K562 (cell line): ENCODE data around the gene GALNT7. TPM values are rescaled to one million over a fixed set of nuclear protein-coding genes. Genes with fewer than 3 reads are reported as not detected.

Source experiments
- ATAC-seq: fragments of 200-7000 bp; cut with Tn5 transposase; 3 replicates; pipeline ENCODE4 v1.9.1; 2020; ENCODE audit warnings: moderate library complexity
- BruUV-seq: library from RNA; stranded (reverse); fragments of 400-500 nt; replicated peaks from 2 replicates; lab custom pipeline; 2021; lab: Mats Ljungman, UMichigan
- CTCF ChIA-PET: fragments of 300-600 bp; formaldehyde crosslinking; extraction: SDS; loops from one replicate; lab custom pipeline; 2021; ENCODE audit warnings: low intra/inter-chr PET ratio; lab: Yijun Ruan, JAX
- POLR2A ChIA-PET: fragments of 300-600, 350-650 bp; sonication (Branson Sonifier 250); formaldehyde crosslinking; extraction: SDS; loops from one replicate; lab custom pipeline; 2021; ENCODE audit warnings: antibody characterized with exemption, inconsistent platforms; lab: Yijun Ruan, JAX
- DNase-seq, 4 experiments: peaks; one replicate each; pipeline versions ENCODE4 v3.0.0 to v3.0.0-alpha.2; 2011 to 2018; ENCODE audit warnings: low spot score in 3 of 4, mixed read lengths in 3 of 4; ENCODE audit errors: extremely low read depth in 1 of 4
- FAIRE-seq: peaks from 2 replicates; lab custom pipeline; 2011; peaks lifted over from hg19 to GRCh38; lab: Jason Lieb, UNC
- H2AFZ ChIP-seq: 2 replicates; pipeline ENCODE4 v1.6.0; 2011; ENCODE audit warnings: low read depth, low read length, control low read depth, inconsistent platforms
- H3K27ac ChIP-seq: fragments of 200-600 bp; 3 replicates; pipeline ENCODE4 v1.8.0; 2011; ENCODE audit warnings: low read depth, mild to moderate bottlenecking, control low read depth, inconsistent platforms, low read length, moderate library complexity, mixed read lengths; ENCODE audit errors: extremely low read depth
- H3K27me3 ChIP-seq, 2 experiments: fragments of 300-600 bp in 1 of 2; 2 replicates in 1 of 2; 3 replicates in 1 of 2; pipeline versions ENCODE4 v1.6.0 to v1.8.0; 2011; ENCODE audit warnings: inconsistent platforms in 2 of 2, low read length in 2 of 2, mild to moderate bottlenecking in 1 of 2, mixed read lengths in 1 of 2, moderate library complexity in 1 of 2; ENCODE audit not compliant: control insufficient read depth in 2 of 2, insufficient read depth in 2 of 2
- H3K36me3 ChIP-seq: fragments of 300-600 bp; 3 replicates; pipeline ENCODE4 v1.8.0; 2011; ENCODE audit warnings: mild to moderate bottlenecking, low read length, inconsistent platforms; ENCODE audit not compliant: control insufficient read depth, insufficient read depth
- H3K4me1 ChIP-seq, 2 experiments: fragments of 200-600 bp in 1 of 2; replicated peaks in 1 of 2; 2 replicates in 1 of 2; 3 replicates in 1 of 2; pipeline versions ENCODE4 v1.5.1 to v1.8.0; 2011; ENCODE audit warnings: inconsistent platforms in 2 of 2, low read length in 2 of 2, mild to moderate bottlenecking in 1 of 2, mixed read lengths in 1 of 2, moderate library complexity in 1 of 2; ENCODE audit not compliant: control insufficient read depth in 2 of 2, insufficient read depth in 2 of 2
- H3K4me2 ChIP-seq: 2 replicates; pipeline ENCODE4 v1.6.1; 2011; ENCODE audit warnings: low read length, control low read depth, inconsistent platforms, mixed read lengths; ENCODE audit not compliant: insufficient read depth
- H3K4me3 ChIP-seq: fragments of 200-600 bp; sonication (generic), shearing (Covaris generic); 2 replicates; pipeline ENCODE4 v1.5.1; 2016; ENCODE audit warnings: control low read depth, inconsistent platforms
- H3K79me2 ChIP-seq: fragments of 200-600 bp; 3 replicates; pipeline ENCODE4 v1.8.0; 2011; ENCODE audit warnings: low read length, inconsistent platforms; ENCODE audit not compliant: control insufficient read depth, insufficient read depth
- H3K9ac ChIP-seq, 2 experiments: 2 replicates each; pipeline versions ENCODE4 v1.6.0 to v1.6.1; 2011; ENCODE audit warnings: low read depth in 2 of 2, low read length in 2 of 2, control low read depth in 1 of 2, inconsistent platforms in 1 of 2, mild to moderate bottlenecking in 1 of 2, mixed read lengths in 1 of 2; ENCODE audit not compliant: insufficient read depth in 1 of 2
- H3K9me1 ChIP-seq: one replicate; pipeline ENCODE4 v1.6.0; 2011; ENCODE audit warnings: inconsistent platforms, mild to moderate bottlenecking, low read length, moderate library complexity; ENCODE audit not compliant: control insufficient read depth, insufficient read depth
- H3K9me3 ChIP-seq: replicated peaks from 2 replicates; pipeline ENCODE4 v1.5.1; 2011; ENCODE audit warnings: low read depth, low read length, inconsistent platforms; ENCODE audit not compliant: control insufficient read depth, insufficient read depth
- H4K20me1 ChIP-seq: replicated peaks from 2 replicates; pipeline ENCODE4 v1.6.1; 2011; ENCODE audit warnings: low read length, inconsistent platforms, mixed read lengths; ENCODE audit not compliant: control insufficient read depth, insufficient read depth
- BCOR ChIP-seq: fragments of 450-650 bp; IDR thresholded peaks from 2 replicates; pipeline ENCODE4 v1.6.1; 2016
- CEBPG ChIP-seq, 3 experiments: fragments of 200-800 bp in 1 of 3; sonication (Bioruptor generic) in 1 of 3; sonication (generic) in 1 of 3; formaldehyde crosslinking in 1 of 3; IDR thresholded peaks in 2 of 3; conservative IDR thresholded peaks in 1 of 3; 2 replicates each; pipeline versions ENCODE4 v1.6.1 to v1.8.0; 2016 to 2022; ENCODE audit warnings: missing compliant biosample characterization in 2 of 3, missing genetic modification characterization in 2 of 3, mild to moderate bottlenecking in 1 of 3, missing genetic modification reagents in 1 of 3
- CHD1 ChIP-seq: fragments of 200-600 bp; sonication (generic); IDR thresholded peaks from one replicate; pipeline ENCODE4 v1.6.1; 2012; ENCODE audit warnings: mild to moderate bottlenecking, moderate library complexity, low read length, inconsistent platforms
- LEF1 ChIP-seq: fragments of 450-650 bp; IDR thresholded peaks from 2 replicates; pipeline ENCODE4 v1.6.1; 2016; ENCODE audit warnings: mild to moderate bottlenecking
- MAFF ChIP-seq: IDR thresholded peaks from 2 replicates; pipeline ENCODE4 v1.6.1; 2012; ENCODE audit warnings: low read length, improper control_type of control experiment
- NCOA2 ChIP-seq, 2 experiments: fragments of 450-650 bp; IDR thresholded peaks; 2 replicates each; pipeline ENCODE4 v1.6.1; 2018; ENCODE audit warnings: mild to moderate bottlenecking in 2 of 2, moderate library complexity in 1 of 2; ENCODE audit not compliant: partially characterized antibody in 2 of 2
- NFXL1 ChIP-seq: fragments of 450-650 bp; formaldehyde crosslinking; IDR thresholded peaks from 2 replicates; pipeline ENCODE4 v1.4.0; 2021; ENCODE audit warnings: mild to moderate bottlenecking
- SP1 ChIP-seq: sonication (generic); formaldehyde crosslinking; IDR thresholded peaks from 2 replicates; pipeline ENCODE4 v1.8.1; 2022; ENCODE audit warnings: mild to moderate bottlenecking, missing genetic modification reagents
- TGIF2 ChIP-seq: sonication (generic); formaldehyde crosslinking; IDR thresholded peaks from 2 replicates; pipeline ENCODE4 v1.8.1; 2022; ENCODE audit warnings: mild to moderate bottlenecking, missing genetic modification reagents, moderate library complexity
- TRIM28 ChIP-seq: fragments of 450-650 bp; IDR thresholded peaks from 2 replicates; pipeline ENCODE4 v1.6.1; 2017
- XRCC3 ChIP-seq: fragments of 450-650 bp; IDR thresholded peaks from 2 replicates; pipeline ENCODE4 v1.6.1; 2017; ENCODE audit warnings: mild to moderate bottlenecking, moderate library complexity
- ZKSCAN8 ChIP-seq: fragments of 200-800 bp; sonication (Bioruptor generic); IDR thresholded peaks from 2 replicates; pipeline ENCODE4 v1.6.1; 2016; ENCODE audit warnings: missing genetic modification characterization, missing compliant biosample characterization
- ZNF140 ChIP-seq: fragments of 250-450 bp; sonication (Bioruptor Pico); IDR thresholded peaks from 2 replicates; pipeline ENCODE4 v1.8.0; 2021; ENCODE audit warnings: moderate library complexity, mild to moderate bottlenecking, inconsistent platforms
- WGBS: fragments of 100-300 bp; shearing (Covaris generic); methylation state at CpG from one replicate; pipeline ENCODE4 v1.1.6; 2016; ENCODE audit warnings: low coverage, mixed read lengths; ENCODE audit not compliant: insufficient coverage; ENCODE audit errors: missing lambda C conversion rate; 5-methylcytosine and 5-hydroxymethylcytosine counted together
- in situ Hi-C: fragments of 300-500 bp; cut with MboI; formaldehyde crosslinking; loops from 4 replicates; pipeline ENCODE4 v1.15.0; 2018; ENCODE audit warnings: inconsistent platforms, mixed read lengths
- intact Hi-C: fragments of 100-400 bp; cut with micrococcal nuclease; formaldehyde crosslinking; loops from 2 replicates; pipeline ENCODE4 v1.14.2; 2022
- polyA plus RNA-seq, 8 experiments: library from polyadenylated mRNA; depleted of rRNA in 4 of 8; stranded (reverse) in 5 of 8; unstranded in 3 of 8; fragments of >200 nt; fragmentation: Nextera tagmentation in 2 of 8; fragmentation: Illumina TruSeq in 1 of 8; extraction: Ambion mirVana in 2 of 8; extraction: Trizol in 1 of 8; gene quantifications; 2 replicates each; pipeline versions ENCODE4 v1.2.1 to v1.2.3, GENCODE V29; 2011 to 2014; ENCODE audit warnings: inconsistent platforms in 1 of 8, missing spikeins in 1 of 8
- total RNA-seq, 7 experiments: library from RNA; depleted of rRNA in 6 of 7; stranded (reverse); fragments of >200 nt in 6 of 7; fragmentation: Illumina TruSeq in 2 of 7; extraction: Trizol in 2 of 7; gene quantifications; 2 replicates each; pipeline versions ENCODE4 v1.2.1 to v1.2.3, GENCODE V29; 2011 to 2021; ENCODE audit warnings: low replicate concordance in 1 of 7
- TF ChIP-seq, protein P1 (sequence below), 2 experiments: fragments of 450-650 bp; conservative IDR thresholded peaks; 2 replicates each; pipeline ENCODE4 v1.6.1; 2017; ENCODE audit warnings: mild to moderate bottlenecking in 2 of 2, moderate library complexity in 2 of 2
- TF ChIP-seq, protein P2 (sequence below), 2 experiments: fragments of 450-650 bp; IDR thresholded peaks; 2 replicates each; pipeline ENCODE4 v1.6.1; 2016

Gene GALNT7
- total and polyA plus RNA-seq, 9 of the 15 experiments (the other 6 are each of a cell fraction or from before 2014, with no cell fraction given) = 16.7 to 38.7 (median 31.1) TPM

DNA sequence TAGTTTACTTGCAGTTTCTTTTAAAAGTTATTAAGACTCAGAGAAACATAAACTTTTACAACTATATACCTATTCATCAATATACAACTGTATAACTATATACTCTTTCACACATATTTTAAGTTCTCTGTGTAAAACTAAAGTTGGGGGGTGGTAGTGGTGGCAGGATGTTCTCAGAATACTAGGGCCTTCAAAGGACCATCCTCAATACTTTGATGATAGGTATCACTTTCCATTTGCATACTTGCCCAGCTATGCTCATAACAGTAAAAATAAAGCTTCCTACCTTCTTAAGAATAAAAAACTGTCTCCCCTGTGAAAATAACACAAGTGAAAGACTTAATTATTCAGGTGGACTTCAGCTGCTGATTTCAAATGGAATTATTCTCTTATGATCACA is 2.9 kb upstream of the GALNT7 start (continued):
- TF ChIP-seq TRIM28 (no peak), TGIF2 (no peak), NFXL1 (CRISPR knock-in tag) (no peak)

DNA sequence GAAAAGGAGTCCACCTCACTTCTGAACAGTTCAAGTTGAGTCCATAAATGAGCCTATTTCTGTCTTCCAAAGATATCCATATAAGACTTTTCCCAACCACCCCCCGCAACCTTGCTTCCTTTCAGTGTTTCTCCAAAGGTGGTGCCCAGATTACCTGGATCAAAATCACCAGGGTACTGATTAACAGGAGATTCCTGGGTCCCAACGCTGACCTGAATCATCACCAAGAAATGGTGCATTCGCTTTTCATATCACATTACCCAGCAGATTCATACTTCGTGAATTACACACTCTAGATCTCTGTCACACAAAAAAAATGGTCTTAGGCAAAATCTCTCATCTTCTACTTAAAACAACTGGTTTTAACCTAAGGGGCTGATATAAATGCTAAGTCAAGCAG is 2.1 kb upstream of the GALNT7 start:
- peaks cover 41% of the 10 kb centered on the region for H3K79me2 ChIP-seq
- FAIRE-seq (no peak), ATAC-seq (no peak), DNase-seq (no peak)
- in situ Hi-C loops = loop anchor here (5.0 kb wide), 1 partner anchor 139 kb away; no protein-coding TSS in a partner anchor
- intact Hi-C loops = loop anchor here (5.0 kb wide), 1 partner anchor 124 kb away; no protein-coding TSS in a partner anchor
- no peak overlapping the region for H2AFZ ChIP-seq
- H3K4me2 ChIP-seq = no peak overlapping the region
- H3K36me3 ChIP-seq = no peaks in the 10 kb centered on the region
- BruUV-seq = no TSS peak
- H3K4me1 ChIP-seq = peaks cover 16 to 17% of the 10 kb centered on the region in 2 experiments; a peak in 4 of 5 replicates
- H3K4me3 ChIP-seq = no peak overlapping the region
- no peaks in the 10 kb centered on the region for H4K20me1 ChIP-seq
- ChIA-PET POLR2A (interaction anchor here (0.8 to 2.7 kb wide), 2 partner anchors 9 to 12 kb away, joined by 3 to 9 read pairs; no protein-coding TSS in a partner anchor), CTCF (no interaction called here)
- H3K9me1 ChIP-seq = no peaks in the 10 kb centered on the region
- no peaks in the 10 kb centered on the region for H3K9me3 ChIP-seq
- WGBS = 88% methylated on average over 3 of the region's 4 CpGs
- no peak overlapping the region for H3K9ac ChIP-seq
- TF ChIP-seq CHD1 (no peak), MAFF (no peak), CEBPG (CRISPR knock-in tag; IDR thresholded peaks at IDR 0.05) (no peak), CEBPG (tag; conservative IDR thresholded peaks at IDR 0.05 in 1 of 2, IDR thresholded peaks at IDR 0.05 in 1 of 2) (no peak), SP1 (CRISPR knock-in tag) (no peak), XRCC3 (no peak), ZKSCAN8 (CRISPR knock-in tag) (no peak), BCOR (no peak), LEF1 (no peak), NCOA2 (IDR thresholded peaks at IDR 0.05; ENCODE audit: partially characterized antibody in 2 of 2) (no peak), ZNF140 (no peak)
- TF ChIP-seq, protein P1, sequence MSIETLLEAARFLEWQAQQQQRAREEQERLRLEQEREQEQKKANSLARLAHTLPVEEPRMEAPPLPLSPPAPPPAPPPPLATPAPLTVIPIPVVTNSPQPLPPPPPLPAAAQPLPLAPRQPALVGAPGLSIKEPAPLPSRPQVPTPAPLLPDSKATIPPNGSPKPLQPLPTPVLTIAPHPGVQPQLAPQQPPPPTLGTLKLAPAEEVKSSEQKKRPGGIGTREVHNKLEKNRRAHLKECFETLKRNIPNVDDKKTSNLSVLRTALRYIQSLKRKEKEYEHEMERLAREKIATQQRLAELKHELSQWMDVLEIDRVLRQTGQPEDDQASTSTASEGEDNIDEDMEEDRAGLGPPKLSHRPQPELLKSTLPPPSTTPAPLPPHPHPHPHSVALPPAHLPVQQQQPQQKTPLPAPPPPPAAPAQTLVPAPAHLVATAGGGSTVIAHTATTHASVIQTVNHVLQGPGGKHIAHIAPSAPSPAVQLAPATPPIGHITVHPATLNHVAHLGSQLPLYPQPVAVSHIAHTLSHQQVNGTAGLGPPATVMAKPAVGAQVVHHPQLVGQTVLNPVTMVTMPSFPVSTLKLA (conservative IDR thresholded peaks at IDR 0.05) = no peak
- TF ChIP-seq, protein P2, sequence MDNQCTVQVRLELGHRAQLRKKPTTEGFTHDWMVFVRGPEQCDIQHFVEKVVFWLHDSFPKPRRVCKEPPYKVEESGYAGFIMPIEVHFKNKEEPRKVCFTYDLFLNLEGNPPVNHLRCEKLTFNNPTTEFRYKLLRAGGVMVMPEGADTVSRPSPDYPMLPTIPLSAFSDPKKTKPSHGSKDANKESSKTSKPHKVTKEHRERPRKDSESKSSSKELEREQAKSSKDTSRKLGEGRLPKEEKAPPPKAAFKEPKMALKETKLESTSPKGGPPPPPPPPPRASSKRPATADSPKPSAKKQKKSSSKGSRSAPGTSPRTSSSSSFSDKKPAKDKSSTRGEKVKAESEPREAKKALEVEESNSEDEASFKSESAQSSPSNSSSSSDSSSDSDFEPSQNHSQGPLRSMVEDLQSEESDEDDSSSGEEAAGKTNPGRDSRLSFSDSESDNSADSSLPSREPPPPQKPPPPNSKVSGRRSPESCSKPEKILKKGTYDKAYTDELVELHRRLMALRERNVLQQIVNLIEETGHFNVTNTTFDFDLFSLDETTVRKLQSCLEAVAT (IDR thresholded peaks at IDR 0.05) = no peak
- H3K27ac ChIP-seq = no peak overlapping the region
- H3K27me3 ChIP-seq = no peaks in the 10 kb centered on the region
